ENCODE data around the gene SLC7A6. TPM values are rescaled to one million over a fixed set of nuclear protein-coding genes. Genes with fewer than 3 reads are reported as not detected.

SLC7A6 gene
- total and polyA plus RNA-seq, 2 of the 13 experiments (the other 11 are each of a cell fraction or from before 2014, with no cell fraction given): 35.8 to 70.8 TPM

DNA sequence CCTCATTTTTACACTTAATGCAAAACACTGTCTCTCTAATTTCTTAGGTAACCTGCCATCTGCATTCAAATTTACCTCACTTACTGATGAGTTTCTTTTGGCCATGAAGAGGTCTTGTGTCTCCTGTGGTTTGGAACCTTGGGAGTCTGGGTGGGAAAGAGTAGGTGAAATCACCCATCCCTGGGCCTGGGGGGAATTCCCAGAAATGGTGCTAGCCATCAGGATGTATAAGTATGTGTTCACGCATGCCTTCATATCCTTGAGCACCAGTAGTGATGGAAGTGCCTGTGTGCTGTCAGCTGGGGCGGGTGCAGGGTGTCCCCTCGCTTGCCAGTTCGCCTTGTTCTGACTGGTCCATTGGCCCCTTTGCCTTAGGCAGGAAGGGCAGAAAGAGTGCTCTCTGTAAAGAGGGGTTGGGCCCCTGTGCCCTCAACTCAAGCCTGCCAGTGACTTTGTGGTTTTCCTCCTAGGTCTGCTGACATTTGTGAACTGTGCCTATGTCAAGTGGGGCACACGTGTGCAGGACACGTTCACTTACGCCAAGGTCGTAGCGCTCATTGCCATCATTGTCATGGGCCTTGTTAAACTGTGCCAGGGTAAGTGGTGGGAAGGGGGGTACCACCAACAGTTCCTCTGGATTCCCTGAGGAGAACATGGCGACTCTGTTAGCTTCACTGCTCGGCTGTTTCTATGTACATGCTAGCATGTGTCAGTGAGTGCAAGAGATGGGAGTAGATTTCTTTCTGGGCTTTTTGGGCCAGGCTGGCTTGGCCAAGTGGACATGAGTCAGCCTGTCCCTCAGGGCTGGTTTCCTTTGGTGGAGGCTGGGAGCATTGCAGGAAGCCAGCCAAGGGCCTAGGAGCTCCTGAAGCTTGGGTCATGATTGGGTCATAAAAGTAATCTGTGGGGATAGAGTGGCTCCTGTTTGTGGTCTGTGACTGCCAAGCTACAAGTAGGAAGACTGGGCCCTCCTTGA lies 23.2 kb downstream of the SLC7A6 start (continued):
- TF ChIP-seq CCAR2 (optimal IDR thresholded peaks at IDR 0.05; ENCODE audit: low read depth, low read length) (no peak), RBM39 (IDR thresholded peaks at IDR 0.05; ENCODE audit: low read depth, low read length, poor library complexity, severe bottlenecking) (no peak)
- TF ChIP-seq, protein P1, sequence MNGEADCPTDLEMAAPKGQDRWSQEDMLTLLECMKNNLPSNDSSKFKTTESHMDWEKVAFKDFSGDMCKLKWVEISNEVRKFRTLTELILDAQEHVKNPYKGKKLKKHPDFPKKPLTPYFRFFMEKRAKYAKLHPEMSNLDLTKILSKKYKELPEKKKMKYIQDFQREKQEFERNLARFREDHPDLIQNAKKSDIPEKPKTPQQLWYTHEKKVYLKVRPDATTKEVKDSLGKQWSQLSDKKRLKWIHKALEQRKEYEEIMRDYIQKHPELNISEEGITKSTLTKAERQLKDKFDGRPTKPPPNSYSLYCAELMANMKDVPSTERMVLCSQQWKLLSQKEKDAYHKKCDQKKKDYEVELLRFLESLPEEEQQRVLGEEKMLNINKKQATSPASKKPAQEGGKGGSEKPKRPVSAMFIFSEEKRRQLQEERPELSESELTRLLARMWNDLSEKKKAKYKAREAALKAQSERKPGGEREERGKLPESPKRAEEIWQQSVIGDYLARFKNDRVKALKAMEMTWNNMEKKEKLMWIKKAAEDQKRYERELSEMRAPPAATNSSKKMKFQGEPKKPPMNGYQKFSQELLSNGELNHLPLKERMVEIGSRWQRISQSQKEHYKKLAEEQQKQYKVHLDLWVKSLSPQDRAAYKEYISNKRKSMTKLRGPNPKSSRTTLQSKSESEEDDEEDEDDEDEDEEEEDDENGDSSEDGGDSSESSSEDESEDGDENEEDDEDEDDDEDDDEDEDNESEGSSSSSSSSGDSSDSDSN (CRISPR knock-in tag; IDR thresholded peaks at IDR 0.05): 0 out of 2 replicates have a peak, but pooled peaks have one; percentile 35
- TF ChIP-seq, protein P2, sequence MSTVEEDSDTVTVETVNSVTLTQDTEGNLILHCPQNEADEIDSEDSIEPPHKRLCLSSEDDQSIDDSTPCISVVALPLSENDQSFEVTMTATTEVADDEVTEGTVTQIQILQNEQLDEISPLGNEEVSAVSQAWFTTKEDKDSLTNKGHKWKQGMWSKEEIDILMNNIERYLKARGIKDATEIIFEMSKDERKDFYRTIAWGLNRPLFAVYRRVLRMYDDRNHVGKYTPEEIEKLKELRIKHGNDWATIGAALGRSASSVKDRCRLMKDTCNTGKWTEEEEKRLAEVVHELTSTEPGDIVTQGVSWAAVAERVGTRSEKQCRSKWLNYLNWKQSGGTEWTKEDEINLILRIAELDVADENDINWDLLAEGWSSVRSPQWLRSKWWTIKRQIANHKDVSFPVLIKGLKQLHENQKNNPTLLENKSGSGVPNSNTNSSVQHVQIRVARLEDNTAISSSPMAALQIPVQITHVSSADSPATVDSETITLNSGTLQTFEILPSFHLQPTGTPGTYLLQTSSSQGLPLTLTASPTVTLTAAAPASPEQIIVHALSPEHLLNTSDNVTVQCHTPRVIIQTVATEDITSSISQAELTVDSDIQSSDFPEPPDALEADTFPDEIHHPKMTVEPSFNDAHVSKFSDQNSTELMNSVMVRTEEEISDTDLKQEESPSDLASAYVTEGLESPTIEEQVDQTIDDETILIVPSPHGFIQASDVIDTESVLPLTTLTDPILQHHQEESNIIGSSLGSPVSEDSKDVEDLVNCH (CRISPR knock-in tag; IDR thresholded peaks at IDR 0.05): no peak

DNA sequence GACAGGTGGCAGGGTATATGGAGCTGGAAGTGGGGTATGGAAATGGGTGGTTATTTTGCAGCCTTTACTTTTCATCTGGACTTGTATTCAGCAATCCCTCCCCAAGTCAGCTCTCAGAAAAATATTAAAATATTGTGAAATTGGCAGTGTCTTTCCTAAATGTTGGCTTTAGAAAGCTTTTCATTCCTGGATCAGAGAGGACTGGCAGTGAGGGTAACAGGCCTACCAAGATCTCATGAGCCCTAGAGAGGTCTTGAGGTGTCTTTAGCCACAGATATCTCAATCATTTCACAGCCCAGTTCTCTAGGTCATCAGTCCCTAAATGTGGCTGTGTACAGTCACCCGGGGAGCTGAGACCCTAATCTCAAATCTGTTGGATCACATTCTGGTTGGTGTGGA lies 23.9 kb downstream of the SLC7A6 start:
- POLR2A ChIA-PET: interaction anchor here (0.8 to 2.4 kb wide), 2 partner anchors 23 to 24 kb away, joined by 3 to 6 read pairs; partner anchors contain the start of gene SLC7A6
- no TSS peak for BruUV-seq (replicated peaks)
- no peak for DNase-seq (ENCODE audit: low spot score)
- Histone ChIP-seq H3K27ac (ENCODE audit: extremely low read length, insufficient read depth, low read length) (no peak overlapping the region), H3K36me3 (replicated peaks in 1 of 2; ENCODE audit: control insufficient read depth in 1 of 2, insufficient read depth in 2 of 2, low read length in 2 of 2) (peaks cover 43 to 79% of the 10 kb centered on the region in 2 experiments), H3K4me2 (ENCODE audit: low read depth, low read length) (no peak overlapping the region), H3K9me3 (ENCODE audit: low read length) (no peaks in the 10 kb centered on the region), H3K27me3 (ENCODE audit: control insufficient read depth in 1 of 2, insufficient read depth in 2 of 2, low read length in 2 of 2) (no peaks in the 10 kb centered on the region), H3K4me3 (replicated peaks in 1 of 3; ENCODE audit: insufficient read depth in 1 of 3, low read depth in 2 of 3, low read length in 3 of 3) (no peak overlapping the region), H2AFZ (ENCODE audit: low read length) (no peak overlapping the region), H3K79me2 (ENCODE audit: insufficient read depth, low read length) (peaks cover 34% of the 10 kb centered on the region), H3K4me1 (ENCODE audit: insufficient read depth, low read length) (peaks cover 34% of the 10 kb centered on the region), H3K9ac (ENCODE audit: insufficient read depth, low read depth, low read length) (no peak overlapping the region), H4K20me1 (ENCODE audit: insufficient read depth, low read length) (no peaks in the 10 kb centered on the region)
- CTCF ChIA-PET (ENCODE audit: low intra/inter-chr PET ratio, low total read pairs): no interaction called here
- WGBS (ENCODE audit: low lambda C conversion rate): 100% methylated on average over 1 of the region's 1 CpG
- no peak for ATAC-seq
- in situ Hi-C loops (cut with HindIII; ENCODE audit: extremely low pct_ligation_motif_present, low pct_unique_long_range_greater_than_20kb): no loop called here
- no peak for FAIRE-seq
- intact Hi-C loops (cut with micrococcal nuclease; ENCODE audit: unreplicated experiment): no loop called here
- TF ChIP-seq, protein P3, sequence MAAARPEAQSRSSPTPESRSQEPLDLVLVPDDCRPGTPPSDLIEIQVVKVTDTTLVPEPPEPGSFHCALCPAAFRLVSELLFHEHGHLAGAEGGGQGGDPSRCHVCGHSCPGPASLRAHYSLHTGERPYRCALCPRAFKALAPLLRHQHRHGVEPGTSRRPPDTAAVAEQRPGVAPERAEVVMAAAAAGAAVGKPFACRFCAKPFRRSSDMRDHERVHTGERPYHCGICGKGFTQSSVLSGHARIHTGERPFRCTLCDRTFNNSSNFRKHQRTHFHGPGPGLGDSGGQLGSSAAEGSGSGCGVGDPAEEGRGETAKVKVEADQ (CRISPR knock-in tag; IDR thresholded peaks at IDR 0.05; ENCODE audit: borderline replicate concordance): no peak
- TF ChIP-seq GATAD2A (CRISPR knock-in tag; IDR thresholded peaks at IDR 0.05) (no peak), ZFP1 (CRISPR knock-in tag; IDR thresholded peaks at IDR 0.05) (no peak), ARNT2 (CRISPR knock-in tag; IDR thresholded peaks at IDR 0.05; ENCODE audit: low read depth) (no peak), KAT8 (CRISPR knock-in tag; IDR thresholded peaks at IDR 0.05) (no peak), ZNF124 (CRISPR knock-in tag; IDR thresholded peaks at IDR 0.05) (no peak)
- TF ChIP-seq, protein P4, sequence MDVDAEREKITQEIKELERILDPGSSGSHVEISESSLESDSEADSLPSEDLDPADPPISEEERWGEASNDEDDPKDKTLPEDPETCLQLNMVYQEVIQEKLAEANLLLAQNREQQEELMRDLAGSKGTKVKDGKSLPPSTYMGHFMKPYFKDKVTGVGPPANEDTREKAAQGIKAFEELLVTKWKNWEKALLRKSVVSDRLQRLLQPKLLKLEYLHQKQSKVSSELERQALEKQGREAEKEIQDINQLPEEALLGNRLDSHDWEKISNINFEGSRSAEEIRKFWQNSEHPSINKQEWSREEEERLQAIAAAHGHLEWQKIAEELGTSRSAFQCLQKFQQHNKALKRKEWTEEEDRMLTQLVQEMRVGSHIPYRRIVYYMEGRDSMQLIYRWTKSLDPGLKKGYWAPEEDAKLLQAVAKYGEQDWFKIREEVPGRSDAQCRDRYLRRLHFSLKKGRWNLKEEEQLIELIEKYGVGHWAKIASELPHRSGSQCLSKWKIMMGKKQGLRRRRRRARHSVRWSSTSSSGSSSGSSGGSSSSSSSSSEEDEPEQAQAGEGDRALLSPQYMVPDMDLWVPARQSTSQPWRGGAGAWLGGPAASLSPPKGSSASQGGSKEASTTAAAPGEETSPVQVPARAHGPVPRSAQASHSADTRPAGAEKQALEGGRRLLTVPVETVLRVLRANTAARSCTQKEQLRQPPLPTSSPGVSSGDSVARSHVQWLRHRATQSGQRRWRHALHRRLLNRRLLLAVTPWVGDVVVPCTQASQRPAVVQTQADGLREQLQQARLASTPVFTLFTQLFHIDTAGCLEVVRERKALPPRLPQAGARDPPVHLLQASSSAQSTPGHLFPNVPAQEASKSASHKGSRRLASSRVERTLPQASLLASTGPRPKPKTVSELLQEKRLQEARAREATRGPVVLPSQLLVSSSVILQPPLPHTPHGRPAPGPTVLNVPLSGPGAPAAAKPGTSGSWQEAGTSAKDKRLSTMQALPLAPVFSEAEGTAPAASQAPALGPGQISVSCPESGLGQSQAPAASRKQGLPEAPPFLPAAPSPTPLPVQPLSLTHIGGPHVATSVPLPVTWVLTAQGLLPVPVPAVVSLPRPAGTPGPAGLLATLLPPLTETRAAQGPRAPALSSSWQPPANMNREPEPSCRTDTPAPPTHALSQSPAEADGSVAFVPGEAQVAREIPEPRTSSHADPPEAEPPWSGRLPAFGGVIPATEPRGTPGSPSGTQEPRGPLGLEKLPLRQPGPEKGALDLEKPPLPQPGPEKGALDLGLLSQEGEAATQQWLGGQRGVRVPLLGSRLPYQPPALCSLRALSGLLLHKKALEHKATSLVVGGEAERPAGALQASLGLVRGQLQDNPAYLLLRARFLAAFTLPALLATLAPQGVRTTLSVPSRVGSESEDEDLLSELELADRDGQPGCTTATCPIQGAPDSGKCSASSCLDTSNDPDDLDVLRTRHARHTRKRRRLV (CRISPR knock-in tag; IDR thresholded peaks at IDR 0.05): no peak
